Measurements from ENCODE around the gene PPP1R37.

The PPP1R37 gene

GRCh38 chr19:45152504-45153338, 59.7 kb downstream of the PPP1R37 start:
- TF ChIP-seq CTCF (conservative IDR thresholded peaks at IDR 0.05) (no peak), ZFX (IDR thresholded peaks at IDR 0.05) (no peak)
- no peak overlapping the region for H3K27ac ChIP-seq

GRCh38 chr19:45153339-45154063, 60.5 kb downstream of the PPP1R37 start:
- TF ChIP-seq ZFX (IDR thresholded peaks at IDR 0.05): no peak
- TF ChIP-seq CTCF (conservative IDR thresholded peaks at IDR 0.05): no peak
- no peak overlapping the region for H3K27ac ChIP-seq

GRCh38 chr19:45154064-45154827, 61.3 kb downstream of the PPP1R37 start:
- H3K27ac ChIP-seq: no peak overlapping the region
- TF ChIP-seq ZFX (IDR thresholded peaks at IDR 0.05) (no peak), CTCF (conservative IDR thresholded peaks at IDR 0.05) (no peak)

- no peak for TF ChIP-seq ZFX (IDR thresholded peaks at IDR 0.05)
- TF ChIP-seq CTCF (conservative IDR thresholded peaks at IDR 0.05): no peak
- no peak overlapping the region for H3K27ac ChIP-seq
Measured at GRCh38 chr19:45156011-45156630, 63.1 kb downstream of the PPP1R37 start.

GRCh38 chr19:45156751-45157150, 63.8 kb downstream of the PPP1R37 start:
- no peak for TF ChIP-seq ZFX (IDR thresholded peaks at IDR 0.05)
- no peak for TF ChIP-seq CTCF (conservative IDR thresholded peaks at IDR 0.05)
- H3K27ac ChIP-seq: no peak overlapping the region

GRCh38 chr19:45158503-45159209, 65.7 kb downstream of the PPP1R37 start:
- TF ChIP-seq ZFX (IDR thresholded peaks at IDR 0.05) (no peak), CTCF (conservative IDR thresholded peaks at IDR 0.05) (no peak)
- no peak overlapping the region for H3K27ac ChIP-seq

Data from C4-2B (cell line).